ENCODE results near the gene ACTR3C.

The ACTR3C gene

DNA sequence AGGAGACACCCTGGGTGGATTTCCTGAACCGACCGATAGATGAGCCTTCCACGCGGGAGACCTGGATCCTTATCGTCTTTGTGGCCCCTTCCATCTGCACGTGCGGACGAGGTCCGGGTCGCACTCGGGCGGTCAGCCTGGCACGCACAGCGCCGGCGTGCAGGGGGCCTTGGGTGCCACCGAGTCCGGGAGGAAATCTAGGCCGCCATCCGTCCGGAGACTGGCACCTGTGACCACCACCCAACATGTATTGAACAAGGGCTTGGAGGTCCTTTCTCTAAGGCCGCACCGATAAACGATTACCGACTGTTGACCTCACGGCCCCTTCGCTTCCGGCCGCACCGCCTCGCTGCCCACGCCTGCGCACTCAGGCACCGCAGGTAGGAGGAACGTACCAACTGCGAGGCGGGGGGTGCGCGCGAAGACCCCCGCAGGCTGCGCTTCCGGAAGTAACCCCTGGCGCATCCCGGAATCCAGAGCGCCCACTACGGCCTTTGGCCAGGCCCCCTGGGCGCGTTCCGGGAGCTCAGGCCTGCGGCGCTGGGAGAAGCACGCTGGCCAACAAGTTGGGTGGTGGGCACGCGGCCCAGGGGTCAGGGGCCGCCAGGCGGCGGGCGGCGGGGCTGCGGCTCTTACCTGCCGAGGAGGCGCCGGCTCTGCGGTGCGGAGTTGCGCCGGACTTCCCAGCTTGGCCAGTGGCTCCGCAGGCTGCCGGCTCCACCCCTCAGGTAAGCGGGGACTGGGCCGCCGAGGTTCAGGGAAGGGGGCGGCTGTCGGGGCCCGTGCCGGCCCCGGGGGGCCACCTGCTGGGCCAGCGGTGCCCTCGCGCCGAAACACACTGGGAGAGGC is at the start of gene ACTR3C, which contains the start of gene LRRC61:
ACTR3C (minus strand) TSS at position 713 of the 849 bp plus-strand sequence. CDS start 28,249 bp downstream, outside the sequence.
LRRC61 (plus strand) TSS at position 523 of the 849 bp plus-strand sequence. CDS start 13,507 bp downstream, outside the sequence.
- peak; percentile 80 for DNase-seq (ENCODE audit: low spot score)
- no peak for FAIRE-seq

DNA sequence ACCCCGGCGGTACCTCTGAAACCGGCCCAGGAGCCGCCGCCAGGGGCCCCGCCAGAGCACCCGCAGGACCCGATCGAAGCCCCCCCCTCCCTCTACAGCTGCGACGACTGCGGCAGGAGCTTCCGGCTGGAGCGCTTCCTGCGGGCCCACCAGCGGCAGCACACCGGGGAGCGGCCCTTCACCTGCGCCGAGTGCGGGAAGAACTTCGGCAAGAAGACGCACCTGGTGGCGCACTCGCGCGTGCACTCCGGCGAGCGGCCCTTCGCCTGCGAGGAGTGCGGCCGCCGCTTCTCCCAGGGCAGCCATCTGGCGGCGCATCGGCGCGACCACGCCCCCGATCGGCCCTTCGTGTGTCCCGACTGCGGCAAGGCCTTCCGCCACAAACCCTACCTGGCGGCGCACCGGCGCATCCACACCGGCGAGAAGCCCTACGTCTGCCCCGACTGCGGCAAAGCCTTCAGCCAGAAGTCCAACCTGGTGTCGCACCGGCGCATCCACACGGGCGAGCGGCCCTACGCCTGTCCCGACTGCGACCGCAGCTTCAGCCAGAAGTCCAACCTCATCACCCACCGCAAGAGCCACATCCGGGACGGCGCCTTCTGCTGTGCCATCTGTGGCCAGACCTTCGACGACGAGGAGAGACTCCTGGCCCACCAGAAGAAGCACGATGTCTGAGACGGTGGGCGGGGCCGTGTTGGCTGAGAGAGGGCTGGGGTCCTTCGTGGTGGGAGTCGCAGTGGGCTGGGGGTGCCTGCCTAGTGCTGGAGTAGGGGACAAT is 49.1 kb upstream of the ACTR3C start:
- no peak for FAIRE-seq
- no peak for DNase-seq (ENCODE audit: low spot score)

DNA sequence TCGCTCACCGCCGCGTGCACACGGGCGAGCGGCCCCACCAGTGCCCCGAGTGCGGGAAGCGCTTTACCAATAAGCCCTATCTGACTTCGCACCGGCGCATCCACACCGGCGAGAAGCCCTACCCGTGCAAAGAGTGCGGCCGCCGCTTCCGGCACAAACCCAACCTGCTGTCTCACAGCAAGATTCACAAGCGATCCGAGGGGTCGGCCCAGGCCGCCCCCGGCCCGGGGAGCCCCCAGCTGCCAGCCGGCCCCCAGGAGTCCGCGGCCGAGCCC is 48.6 kb upstream of the ACTR3C start:
- no peak for DNase-seq (ENCODE audit: low spot score)

DNA sequence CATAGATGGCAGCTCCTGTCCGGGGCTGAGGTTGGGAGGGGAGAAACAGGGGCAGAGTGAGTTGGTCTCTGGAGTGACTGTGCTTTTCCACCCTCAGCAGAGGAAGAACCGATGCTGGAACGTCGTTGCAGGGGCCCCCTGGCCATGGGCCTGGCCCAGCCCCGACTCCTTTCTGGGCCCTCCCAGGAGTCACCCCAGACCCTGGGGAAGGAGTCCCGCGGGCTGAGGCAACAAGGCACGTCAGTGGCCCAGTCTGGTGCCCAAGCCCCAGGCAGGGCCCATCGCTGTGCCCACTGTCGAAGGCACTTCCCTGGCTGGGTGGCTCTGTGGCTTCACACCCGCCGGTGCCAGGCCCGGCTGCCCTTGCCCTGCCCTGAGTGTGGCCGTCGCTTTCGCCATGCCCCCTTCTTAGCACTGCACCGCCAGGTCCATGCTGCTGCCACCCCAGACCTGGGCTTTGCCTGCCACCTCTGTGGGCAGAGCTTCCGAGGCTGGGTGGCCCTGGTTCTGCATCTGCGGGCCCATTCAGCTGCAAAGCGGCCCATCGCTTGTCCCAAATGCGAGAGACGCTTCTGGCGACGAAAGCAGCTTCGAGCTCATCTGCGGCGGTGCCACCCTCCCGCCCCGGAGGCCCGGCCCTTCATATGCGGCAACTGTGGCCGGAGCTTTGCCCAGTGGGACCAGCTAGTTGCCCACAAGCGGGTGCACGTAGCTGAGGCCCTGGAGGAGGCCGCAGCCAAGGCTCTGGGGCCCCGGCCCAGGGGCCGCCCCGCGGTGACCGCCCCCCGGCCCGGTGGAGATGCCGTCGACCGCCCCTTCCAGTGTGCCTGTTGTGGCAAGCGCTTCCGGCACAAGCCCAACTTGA is 48.0 kb upstream of the ACTR3C start:
- FAIRE-seq = no peak
- DNase-seq (ENCODE audit: low spot score) = no peak

More for the DNA sequence above, 48.6 kb upstream of the ACTR3C start:
- no peak for FAIRE-seq

DNA sequence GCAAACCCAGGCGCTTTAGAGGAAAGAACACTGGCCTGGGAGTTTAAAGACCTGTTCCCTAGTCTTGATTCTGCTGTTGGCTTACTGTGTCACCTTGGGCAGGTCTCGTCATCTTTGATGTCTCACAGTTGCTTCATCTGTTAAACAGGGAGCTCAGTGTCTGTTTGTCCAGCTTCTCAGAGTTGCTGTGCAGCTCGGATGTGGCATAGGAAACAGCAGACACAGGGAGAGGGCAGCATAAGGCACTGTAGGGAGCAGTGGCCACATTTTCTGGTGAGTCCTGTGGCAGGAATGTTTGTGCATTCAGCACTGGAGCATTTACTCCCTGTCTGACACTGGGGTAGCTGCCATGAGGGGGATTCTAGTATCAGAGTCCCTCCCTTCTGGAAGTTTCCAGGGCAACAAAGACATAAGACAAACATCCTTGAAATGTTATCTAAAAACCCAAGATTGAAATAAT is 47.3 kb upstream of the ACTR3C start:
- peak; percentile 80 for DNase-seq (ENCODE audit: low spot score)
- no peak for FAIRE-seq

DNA sequence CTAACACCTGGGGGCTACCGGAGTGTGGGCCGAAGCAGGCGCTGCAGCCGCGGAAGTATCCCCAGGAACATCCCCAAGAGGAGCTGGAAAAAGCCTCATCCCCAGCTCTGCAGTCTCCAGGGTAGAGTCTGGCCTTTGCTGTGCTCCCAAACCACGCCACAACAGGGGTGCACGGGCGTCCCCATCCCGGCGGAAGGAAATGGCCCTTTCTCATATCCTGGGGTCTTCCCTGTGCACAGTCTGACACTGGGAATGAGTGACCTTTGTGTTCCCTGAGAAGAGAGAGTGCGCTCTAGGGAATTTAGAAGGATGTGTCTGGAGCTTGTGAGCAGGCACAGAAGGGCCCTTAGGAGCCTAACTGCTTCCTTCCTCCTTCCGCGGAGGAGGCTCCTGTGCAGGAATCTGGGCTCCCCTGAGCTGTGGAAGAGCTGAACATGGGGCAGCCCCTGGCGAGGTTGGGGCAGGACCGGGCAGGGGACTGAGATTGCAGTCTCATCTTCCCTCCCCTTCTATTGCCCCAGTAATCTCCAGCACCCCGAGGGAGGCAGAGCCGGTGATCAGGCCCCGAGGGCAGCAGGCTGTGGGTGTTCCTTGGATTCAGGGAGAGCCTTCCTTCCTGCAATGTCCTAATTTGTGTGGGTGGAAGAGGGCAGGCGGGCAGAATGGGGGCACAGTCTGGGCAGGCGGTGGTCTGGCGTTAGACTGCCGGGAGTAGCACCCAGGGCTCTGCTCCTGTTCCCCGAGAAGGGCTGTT is 46.6 kb upstream of the ACTR3C start:
- no peak for FAIRE-seq

DNA sequence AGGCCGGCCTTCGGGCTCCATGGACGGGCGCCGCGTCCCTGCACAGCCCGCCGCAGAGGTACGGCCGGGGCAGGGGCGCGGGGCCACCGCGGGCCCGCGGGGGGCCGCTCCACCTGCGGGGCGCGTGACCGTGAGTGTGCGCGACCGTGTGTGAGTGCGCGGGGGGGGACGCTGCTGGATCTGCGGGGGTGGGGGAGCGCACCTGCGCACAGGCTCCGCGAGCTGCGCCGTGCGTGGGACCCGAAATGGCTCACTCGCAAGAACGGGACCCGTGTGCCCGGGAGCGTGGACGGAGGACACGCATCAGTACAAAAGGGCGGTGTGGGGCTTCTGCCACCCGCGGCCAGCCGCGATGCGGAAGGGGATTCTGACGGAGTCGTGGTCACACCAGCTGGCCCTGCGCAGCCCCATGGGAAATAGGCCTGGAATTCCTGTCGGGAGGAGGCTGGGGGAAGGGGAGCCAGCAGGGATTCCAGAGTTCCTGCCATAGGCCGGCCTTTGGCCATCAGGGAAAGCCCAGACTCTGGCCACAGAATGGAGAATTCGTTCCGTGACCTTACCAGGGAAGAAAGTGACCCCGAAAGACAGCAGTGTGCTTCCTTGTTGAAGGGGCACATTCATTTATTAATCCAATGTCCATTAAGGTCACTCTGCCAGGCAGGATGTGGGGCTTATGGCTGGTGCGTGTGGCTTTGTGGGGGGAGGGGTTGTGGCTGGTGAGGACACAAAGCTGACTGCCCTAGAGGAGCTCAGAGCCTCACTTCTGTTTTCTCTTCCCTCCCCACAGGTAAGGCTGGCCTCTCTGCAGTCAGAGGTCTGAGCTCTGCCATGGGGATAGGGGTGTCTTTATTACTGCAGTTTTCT is 45.8 kb upstream of the ACTR3C start:
- FAIRE-seq (peak; percentile 79), DNase-seq (ENCODE audit: low spot score) (peak; percentile 89)

More for the DNA sequence above, 46.6 kb upstream of the ACTR3C start:
- no peak for DNase-seq (ENCODE audit: low spot score)

DNA sequence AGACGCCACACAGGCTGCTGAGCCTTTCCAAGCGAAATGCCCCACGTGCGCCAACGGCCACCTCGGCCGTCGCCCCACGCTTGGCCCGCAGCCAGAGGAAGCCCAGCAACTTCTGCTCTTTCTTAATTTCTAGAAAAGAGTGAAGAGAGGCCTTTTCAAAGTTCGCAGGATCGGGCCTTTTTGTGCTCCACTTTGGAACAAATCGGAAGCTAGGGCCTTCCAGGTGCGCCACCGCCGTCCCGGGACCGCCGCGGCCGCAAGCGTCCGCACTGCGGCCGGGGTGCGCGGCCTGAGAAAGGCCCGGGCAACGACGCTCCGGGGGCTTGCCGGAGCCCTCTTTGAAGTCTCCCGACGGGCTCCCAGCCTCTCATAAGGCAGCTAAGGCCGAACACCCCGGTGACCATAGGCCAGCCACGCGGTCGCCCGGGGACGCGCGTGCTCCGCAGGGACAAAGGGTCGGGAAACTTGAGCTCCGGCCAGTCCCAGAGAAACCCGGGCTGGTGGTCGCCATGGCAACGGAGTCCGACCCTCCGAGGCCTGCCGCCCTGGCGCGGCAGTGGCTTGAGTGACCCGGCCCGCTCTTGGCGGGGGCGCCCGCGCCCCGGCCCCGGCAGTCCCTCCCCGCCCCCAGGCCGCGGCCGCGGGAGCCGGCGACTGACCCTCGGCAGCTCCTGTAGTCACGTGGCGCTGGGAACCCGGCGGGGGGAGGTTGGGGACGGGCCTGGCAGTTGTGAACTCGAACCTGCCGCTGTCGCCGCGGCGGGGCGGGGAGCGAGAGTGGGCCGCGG is 44.9 kb upstream of the ACTR3C start, which contains the start of gene REPIN1:
REPIN1 (plus strand) TSS at position 727 of the 788 bp plus-strand sequence. CDS start 890 bp downstream, outside the sequence.
- FAIRE-seq (no peak), DNase-seq (ENCODE audit: low spot score) (peak; percentile 79)

DNA sequence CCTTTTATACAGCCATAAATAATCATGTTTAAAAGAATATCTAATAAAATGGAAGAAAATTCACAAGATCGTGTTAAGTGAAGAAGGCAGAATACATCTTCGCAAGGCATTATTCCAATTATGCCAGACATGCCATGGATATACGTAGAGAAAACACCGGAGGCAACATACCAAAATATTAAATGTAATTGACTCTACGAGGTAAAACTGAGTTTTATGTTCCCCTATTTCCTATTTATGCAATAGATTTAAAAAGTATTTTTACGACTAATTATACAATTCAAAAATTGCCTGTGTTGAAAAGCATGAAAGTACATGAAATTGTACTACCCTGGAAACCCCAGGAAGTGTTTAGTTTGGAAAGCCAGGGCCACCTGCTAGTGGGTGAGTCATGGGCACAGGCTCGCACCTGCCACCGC is 44.3 kb upstream of the ACTR3C start:
- FAIRE-seq = peak; percentile 89
- DNase-seq (ENCODE audit: low spot score) = no peak

DNA sequence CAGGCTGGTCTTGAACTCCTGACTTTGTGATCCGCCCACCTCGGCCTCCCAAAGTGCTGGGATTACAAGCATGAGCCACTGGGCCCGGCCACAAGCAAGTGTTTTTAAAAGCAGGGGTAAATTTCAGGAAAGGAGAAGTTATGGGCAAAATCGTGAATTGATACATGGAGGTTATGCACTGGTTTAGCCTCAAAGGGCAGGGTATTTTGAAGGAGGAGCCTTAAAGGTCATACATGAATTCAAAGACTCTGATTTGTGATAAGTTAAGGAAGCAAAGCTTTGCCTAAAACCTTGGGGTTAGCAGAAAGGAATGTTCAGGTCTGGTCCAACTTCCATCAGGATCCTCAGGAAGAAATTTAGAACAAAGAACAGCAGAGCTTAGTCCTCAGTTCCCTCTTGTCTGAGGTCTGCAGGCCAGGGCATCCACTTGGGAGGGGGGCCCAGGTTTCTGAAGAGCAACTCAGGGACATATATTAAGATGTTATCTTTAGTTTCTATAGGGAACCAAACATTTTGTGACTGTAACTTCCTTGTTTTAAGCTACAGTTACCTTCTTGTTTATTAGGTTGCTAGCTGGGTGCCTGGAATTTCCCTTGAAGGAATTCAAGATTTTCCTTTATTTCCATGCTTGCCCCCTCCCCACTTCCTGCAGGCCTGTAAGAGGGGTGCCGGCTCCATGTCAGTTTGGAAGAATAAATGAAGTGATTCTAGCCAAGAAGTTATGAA is 42.5 kb upstream of the ACTR3C start:
- FAIRE-seq = no peak
- no peak for DNase-seq (ENCODE audit: low spot score)

DNA sequence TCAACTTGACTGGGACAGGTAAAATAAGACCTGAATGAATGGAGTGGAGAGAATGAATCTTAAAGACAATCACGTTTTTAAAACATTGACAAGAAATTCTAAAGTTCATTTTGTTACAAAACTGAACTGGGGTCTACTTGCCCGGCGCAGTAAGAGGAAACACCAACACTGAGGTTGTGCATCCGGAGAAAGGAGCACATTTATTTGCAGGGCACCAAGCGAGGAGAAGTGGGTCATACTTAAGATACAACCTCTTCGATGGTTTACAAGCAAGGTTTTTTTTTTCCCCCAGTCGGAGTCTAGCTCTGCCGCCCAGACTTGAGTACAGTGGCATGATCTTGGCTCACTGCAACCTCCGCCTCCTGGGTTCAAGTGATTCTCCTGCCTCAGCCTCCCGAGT is 41.8 kb upstream of the ACTR3C start:
- FAIRE-seq (no peak), DNase-seq (ENCODE audit: low spot score) (no peak)

DNA sequence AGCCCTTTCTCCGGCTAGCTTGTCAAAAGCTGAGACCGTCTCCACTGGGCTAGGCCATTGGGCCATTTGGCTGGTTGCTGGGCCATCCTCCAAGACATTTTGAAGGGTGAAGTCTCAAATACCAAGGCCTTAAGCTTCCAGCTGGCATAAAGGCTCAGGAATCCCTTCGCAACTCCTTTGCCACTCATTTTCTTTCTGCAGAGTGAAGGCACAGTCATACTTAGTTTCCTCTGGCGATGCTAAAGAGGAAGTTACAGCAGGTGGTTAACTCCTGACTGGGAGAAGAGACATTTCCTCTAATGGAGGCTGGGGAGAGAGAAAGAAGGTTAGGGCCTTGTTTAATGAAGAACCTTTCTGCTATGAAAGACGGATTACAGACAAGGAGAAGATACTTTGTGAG is 40.5 kb upstream of the ACTR3C start:
- no peak for FAIRE-seq

DNA sequence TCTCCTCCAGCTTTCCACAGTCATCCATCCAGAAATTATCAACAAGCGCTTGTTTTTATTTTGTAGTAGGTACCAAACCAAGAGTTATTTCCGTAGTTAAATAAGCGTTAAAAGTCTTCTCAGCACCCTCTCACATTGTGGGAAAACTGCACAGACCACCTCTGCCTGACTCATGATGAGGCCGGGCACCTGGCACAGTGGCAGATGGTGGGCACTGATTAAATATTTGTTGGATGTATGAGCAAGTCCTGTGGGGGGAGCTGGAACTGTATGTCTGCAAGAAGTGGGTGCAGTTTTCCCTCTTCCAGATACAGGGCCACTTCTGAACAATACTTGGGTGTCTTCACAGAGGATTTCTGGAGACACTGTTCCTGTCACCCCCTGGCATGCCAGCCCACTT is 40.0 kb upstream of the ACTR3C start:
- DNase-seq (ENCODE audit: low spot score) = no peak
- no peak for FAIRE-seq

More for the DNA sequence above, 40.5 kb upstream of the ACTR3C start:
- DNase-seq (ENCODE audit: low spot score) = no peak

DNA sequence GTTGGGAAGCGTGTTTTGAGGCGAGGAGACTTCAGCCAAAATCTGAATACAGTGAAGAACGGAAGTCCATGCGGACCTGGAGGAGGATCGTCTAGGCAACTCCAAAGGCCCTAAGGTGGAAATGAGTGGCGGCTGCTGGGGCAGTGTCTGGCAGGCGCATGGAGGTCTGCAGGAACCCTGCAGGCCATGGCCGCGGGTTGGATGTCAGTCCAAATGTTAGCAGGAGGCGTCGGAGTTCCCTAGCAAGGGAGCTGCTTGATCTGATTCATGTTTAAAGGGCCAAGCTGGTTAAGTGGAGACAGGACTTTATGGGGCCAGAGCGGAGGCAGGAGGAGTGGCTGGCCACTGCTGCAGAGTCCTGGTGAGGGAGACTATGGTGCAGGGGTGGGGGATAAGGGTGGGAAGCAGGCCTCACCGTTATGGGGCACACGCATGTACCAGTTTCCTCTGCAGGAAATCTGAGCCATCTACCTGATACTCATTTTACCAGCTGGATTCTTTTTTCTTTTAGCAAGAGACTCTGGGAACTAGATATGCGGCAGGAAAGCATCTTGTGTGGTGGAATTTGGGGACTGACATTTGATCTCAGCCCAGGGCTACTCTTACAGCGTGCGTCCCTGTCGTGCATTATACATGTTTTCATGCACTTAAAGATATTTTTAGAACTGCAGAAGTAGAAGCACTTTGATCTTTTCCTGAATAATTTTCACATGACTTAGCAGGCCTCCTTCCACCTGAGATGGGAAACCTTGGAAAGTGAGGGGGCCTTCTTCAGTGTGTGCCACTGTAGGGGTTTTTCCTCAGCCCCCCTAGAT is 38.7 kb upstream of the ACTR3C start:
- FAIRE-seq (no peak), DNase-seq (ENCODE audit: low spot score) (no peak)

DNA sequence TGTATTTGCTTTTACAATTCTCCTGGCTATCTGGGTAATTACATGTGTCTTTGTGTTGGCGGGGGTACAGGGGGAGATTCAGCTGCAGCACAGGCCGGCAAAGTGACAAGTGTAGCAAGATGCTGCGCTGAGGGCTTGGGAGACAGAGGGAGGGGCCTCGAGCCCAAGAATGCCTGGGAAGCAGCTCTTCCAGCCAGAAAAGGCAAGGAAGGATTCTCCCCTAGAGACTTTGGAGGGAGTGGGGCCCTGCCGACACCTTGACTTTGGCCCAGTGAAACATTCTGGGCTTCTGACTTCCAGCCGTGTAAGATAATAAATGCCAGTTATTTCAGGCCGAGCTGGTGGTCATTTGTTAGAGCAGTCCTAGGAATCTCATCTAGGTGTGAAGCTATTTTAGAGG is 38.1 kb upstream of the ACTR3C start:
- FAIRE-seq (no peak), DNase-seq (ENCODE audit: low spot score) (no peak)

DNA sequence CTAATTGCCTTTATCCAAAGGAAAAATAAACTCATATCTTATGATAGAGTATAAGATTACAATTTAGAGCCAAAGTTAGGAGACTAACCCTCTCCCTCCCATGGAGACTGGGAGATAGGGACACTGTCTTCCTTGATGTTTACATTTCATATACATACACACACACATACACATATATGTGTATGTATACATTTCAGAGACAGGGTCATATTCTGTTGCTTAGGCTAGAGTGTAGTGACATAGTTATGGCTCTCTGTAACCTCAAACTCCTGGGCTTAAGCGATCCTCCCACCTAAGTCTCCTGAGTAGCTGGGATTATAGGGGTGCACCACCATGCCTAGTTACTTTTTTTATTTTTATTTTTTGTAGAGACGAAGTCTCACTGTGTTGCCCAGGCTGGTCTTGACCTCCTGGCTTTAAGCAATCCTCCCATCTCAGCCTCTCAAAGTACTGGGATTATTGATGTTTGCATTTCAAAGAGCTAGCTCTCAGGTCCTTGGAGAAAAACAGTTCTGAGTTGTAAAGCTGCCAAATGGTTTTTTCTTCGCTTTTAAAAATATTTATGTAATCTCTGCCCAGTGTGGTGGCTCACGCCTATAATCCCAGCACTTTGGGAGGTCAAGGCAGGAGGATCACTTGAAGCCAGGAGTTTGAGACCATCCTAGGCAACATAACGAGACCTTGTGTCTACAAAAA is 37.2 kb upstream of the ACTR3C start:
- FAIRE-seq (no peak), DNase-seq (ENCODE audit: low spot score) (no peak)
